LoVo (cell line): ENCODE data around the gene CLPTM1.
A peak's percentile ranks its signal among the peaks of the same experiment; 100 is the strongest.
"Not testable (repeated sequence)": the region's sequence is repeated elsewhere in the genome, so short reads cannot be mapped to it uniquely, and the experiment has no call there.

ENCODE experiments used
- DNase-seq: peaks from one replicate; pipeline ENCODE4 v3.0.0-alpha.2; 2016; ENCODE audit warnings: low spot score

CLPTM1 gene

GRCh38 chr19:44954649-44955504 is at the start of gene CLPTM1:
Gene CLPTM1 (plus strand): TSS chr19:44955380. CDS start chr19:44955396, 16 bp downstream.
- peak; percentile 98 for DNase-seq

- no peak for DNase-seq
Observed at GRCh38 chr19:44905437-44906160, 49.6 kb upstream of the CLPTM1 start, which contains the start of gene APOE. Gene APOE (plus strand): TSS chr19:44905796. CDS start chr19:44906625, 829 bp downstream.

GRCh38 chr19:44907613-44908012 is 47.6 kb upstream of the CLPTM1 start:
- no peak for DNase-seq

- no peak for DNase-seq
Observed at GRCh38 chr19:44908074-44908835, 46.9 kb upstream of the CLPTM1 start.

GRCh38 chr19:44908836-44909261 is 46.3 kb upstream of the CLPTM1 start:
- no peak for DNase-seq

- DNase-seq = no peak
Observed at GRCh38 chr19:44909775-44910174, 45.4 kb upstream of the CLPTM1 start.

GRCh38 chr19:44911896-44912295 is 43.3 kb upstream of the CLPTM1 start:
- DNase-seq = not testable (repeated sequence)

- DNase-seq = no peak
Observed at GRCh38 chr19:44912854-44913253, 42.3 kb upstream of the CLPTM1 start.

- DNase-seq = not testable (repeated sequence)
Observed at GRCh38 chr19:44913512-44914432, 41.4 kb upstream of the CLPTM1 start.

GRCh38 chr19:44914433-44915206 is 40.6 kb upstream of the CLPTM1 start, which contains the start of gene APOC1:
Gene APOC1 (plus strand): TSS chr19:44914608. CDS start chr19:44914892, 284 bp downstream.
- DNase-seq = peak; percentile 82

- no peak for DNase-seq
Observed at GRCh38 chr19:44924243-44924725, 30.9 kb upstream of the CLPTM1 start.

GRCh38 chr19:44925114-44925891 is 29.9 kb upstream of the CLPTM1 start:
- no peak for DNase-seq

GRCh38 chr19:44926245-44927077 is 28.7 kb upstream of the CLPTM1 start:
- not testable (repeated sequence) for DNase-seq

GRCh38 chr19:44927746-44928145 is 27.4 kb upstream of the CLPTM1 start:
- DNase-seq = no peak

- no peak for DNase-seq
Observed at GRCh38 chr19:44930088-44930487, 25.1 kb upstream of the CLPTM1 start.

- no peak for DNase-seq
Observed at GRCh38 chr19:44931541-44931940, 23.6 kb upstream of the CLPTM1 start.

GRCh38 chr19:44939668-44940067 is 15.5 kb upstream of the CLPTM1 start:
- no peak for DNase-seq

- no peak for DNase-seq
Observed at GRCh38 chr19:44942067-44942571, 13.1 kb upstream of the CLPTM1 start, which contains the start of gene APOC4. Gene APOC4 (plus strand): TSS chr19:44942237. CDS start chr19:44942278, 41 bp downstream.
